ENCODE data around the gene TULP3.
A peak's percentile ranks its signal among the peaks of the same experiment; 100 is the strongest.

The TULP3 gene

DNA sequence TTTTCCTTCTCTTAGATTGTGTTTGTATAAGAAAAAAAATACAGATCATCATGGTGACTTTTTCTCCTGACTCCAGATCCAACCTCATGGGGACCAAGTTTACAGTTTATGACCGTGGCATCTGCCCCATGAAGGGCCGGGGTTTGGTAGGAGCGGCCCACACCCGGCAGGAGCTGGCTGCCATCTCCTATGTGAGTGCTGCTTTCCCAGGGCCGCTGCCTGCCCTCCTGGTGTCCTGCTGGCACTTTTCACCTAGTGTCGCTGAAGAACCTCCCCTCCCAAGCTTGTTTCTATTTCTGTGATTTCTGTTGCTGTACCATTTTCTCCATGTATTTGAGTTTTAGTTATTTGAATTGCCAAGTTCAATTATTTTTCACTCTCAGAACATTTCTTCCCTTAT, 43.7 kb downstream of the TULP3 start:
- Histone ChIP-seq H3K27ac (ENCODE audit: low read length) (no peak overlapping the region), H3K9me3 (ENCODE audit: control insufficient read depth in 1 of 2, low read length in 2 of 2) (no peaks in the 10 kb centered on the region), H3K36me3 (ENCODE audit: control insufficient read depth in 1 of 2, insufficient read depth in 2 of 2, low read length in 2 of 2) (peaks cover 26 to 61% of the 10 kb centered on the region in 2 donors), H3K4me3 (ENCODE audit: low read depth in 1 of 2, low read length in 2 of 2) (no peak overlapping the region), H3K4me1 (ENCODE audit: control insufficient read depth in 1 of 2, insufficient read depth in 2 of 2, low read length in 2 of 2) (no peaks in the 10 kb centered on the region), H3K27me3 (ENCODE audit: low read depth, low read length) (no peaks in the 10 kb centered on the region)

DNA sequence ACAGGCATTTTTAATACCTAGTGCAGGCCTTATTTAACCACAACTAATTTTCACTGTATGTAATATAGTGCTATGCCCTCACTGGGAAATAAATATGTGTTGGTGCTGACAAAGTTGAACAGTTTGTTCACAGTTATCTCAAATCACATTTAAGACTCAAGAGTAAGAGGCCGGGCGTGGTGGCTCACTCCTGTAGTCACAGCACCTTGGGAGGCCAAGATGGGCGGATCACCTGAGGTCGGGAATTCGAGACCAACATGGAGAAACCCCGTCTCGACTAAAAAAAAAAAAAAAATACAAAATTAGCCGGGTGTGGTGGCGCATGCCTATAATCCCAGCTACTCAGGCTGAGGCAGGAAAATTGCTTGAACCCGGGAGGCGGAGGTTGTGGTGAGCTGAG, 45.6 kb downstream of the TULP3 start:
- Histone ChIP-seq H3K9me3 (ENCODE audit: control insufficient read depth in 1 of 2, low read length in 2 of 2) (no peaks in the 10 kb centered on the region), H3K27ac (ENCODE audit: low read length) (no peak overlapping the region), H3K4me3 (ENCODE audit: low read depth in 1 of 2, low read length in 2 of 2) (no peak overlapping the region), H3K27me3 (ENCODE audit: low read depth, low read length) (no peaks in the 10 kb centered on the region), H3K36me3 (ENCODE audit: control insufficient read depth in 1 of 2, insufficient read depth in 2 of 2, low read length in 2 of 2) (peaks cover 33 to 74% of the 10 kb centered on the region in 2 donors), H3K4me1 (ENCODE audit: control insufficient read depth in 1 of 2, insufficient read depth in 2 of 2, low read length in 2 of 2) (no peaks in the 10 kb centered on the region)

DNA sequence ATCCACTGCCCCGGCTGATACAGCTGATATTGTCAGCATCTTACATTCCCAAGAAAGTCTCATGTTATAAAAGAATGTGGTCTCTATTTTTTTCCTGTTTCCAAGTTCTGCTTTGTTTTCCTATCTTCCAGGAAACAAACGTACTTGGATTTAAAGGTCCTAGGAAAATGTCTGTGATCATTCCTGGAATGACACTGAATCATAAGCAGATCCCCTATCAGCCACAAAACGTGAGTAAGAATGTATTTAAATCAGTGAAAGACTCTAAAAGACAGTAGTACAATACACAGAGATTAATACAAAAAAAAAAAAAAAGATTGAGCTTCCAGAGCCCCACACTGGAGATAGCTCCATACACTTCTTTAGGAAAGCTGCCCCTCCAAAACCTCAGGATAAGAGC, 46.8 kb downstream of the TULP3 start:
- no peaks in the 10 kb centered on the region for H3K4me1 ChIP-seq (ENCODE audit: control insufficient read depth in 1 of 2, insufficient read depth in 2 of 2, low read length in 2 of 2)
- no peaks in the 10 kb centered on the region for H3K9me3 ChIP-seq (ENCODE audit: control insufficient read depth in 1 of 2, low read length in 2 of 2)
- H3K27me3 ChIP-seq (ENCODE audit: low read depth, low read length), result no peaks in the 10 kb centered on the region
- no peak overlapping the region for H3K27ac ChIP-seq (ENCODE audit: low read length)
- peaks cover 28 to 69% of the 10 kb centered on the region in 2 donors for H3K36me3 ChIP-seq (ENCODE audit: control insufficient read depth in 1 of 2, insufficient read depth in 2 of 2, low read length in 2 of 2)
- no peak overlapping the region for H3K4me3 ChIP-seq (ENCODE audit: low read depth in 1 of 2, low read length in 2 of 2)

DNA sequence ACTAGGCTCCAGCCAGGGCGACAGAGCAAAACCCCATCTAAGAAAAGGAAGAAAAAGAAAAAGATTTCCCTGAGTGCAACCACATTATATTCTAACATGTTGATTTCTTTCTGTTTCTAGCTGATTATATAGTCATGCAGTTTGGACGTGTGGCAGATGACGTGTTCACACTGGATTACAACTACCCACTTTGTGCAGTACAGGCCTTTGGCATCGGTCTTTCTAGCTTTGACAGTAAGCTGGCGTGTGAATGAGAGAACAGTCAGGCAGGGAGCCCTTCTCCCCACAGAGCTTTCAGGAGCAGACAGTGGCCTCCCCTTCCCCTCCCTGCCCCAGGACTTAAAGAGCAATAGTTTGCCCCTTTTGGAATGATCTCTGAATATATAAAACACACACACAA, 48.5 kb downstream of the TULP3 start:
- no peaks in the 10 kb centered on the region for H3K9me3 ChIP-seq (ENCODE audit: control insufficient read depth in 1 of 2, low read length in 2 of 2)

DNA sequence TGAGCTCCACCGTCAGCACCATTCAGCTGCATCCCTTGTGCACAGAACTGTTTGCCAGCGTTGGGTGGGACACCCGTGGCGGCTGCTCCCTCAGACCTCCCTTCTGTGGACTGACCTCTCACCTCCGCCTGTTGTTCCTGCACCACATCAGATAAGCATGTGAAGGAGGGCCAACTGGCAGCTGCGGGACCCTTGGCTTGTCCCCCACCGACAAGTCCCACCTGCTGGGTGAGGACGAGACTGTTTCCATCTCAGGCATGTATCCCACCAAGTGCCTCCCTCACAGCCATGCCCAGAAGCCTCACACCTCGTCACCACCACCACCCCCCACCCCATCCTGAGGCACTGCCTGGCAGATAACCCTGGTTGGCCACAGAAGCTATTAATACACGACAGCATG, 49.9 kb downstream of the TULP3 start:
- Histone ChIP-seq H3K4me1 (ENCODE audit: control insufficient read depth in 1 of 2, insufficient read depth in 2 of 2, low read length in 2 of 2) (peaks cover 0 to 7% of the 10 kb centered on the region in 2 donors), H3K27ac (ENCODE audit: low read length) (no peak overlapping the region), H3K4me3 (ENCODE audit: low read depth in 1 of 2, low read length in 2 of 2) (no peak overlapping the region), H3K9me3 (ENCODE audit: control insufficient read depth in 1 of 2, low read length in 2 of 2) (no peaks in the 10 kb centered on the region), H3K36me3 (ENCODE audit: control insufficient read depth in 1 of 2, insufficient read depth in 2 of 2, low read length in 2 of 2) (peaks cover 19 to 44% of the 10 kb centered on the region in 2 donors), H3K27me3 (ENCODE audit: low read depth, low read length) (no peaks in the 10 kb centered on the region)

More for the DNA sequence above, 48.5 kb downstream of the TULP3 start:
- no peak overlapping the region for H3K4me3 ChIP-seq (ENCODE audit: low read depth in 1 of 2, low read length in 2 of 2)
- peaks cover 28 to 55% of the 10 kb centered on the region in 2 donors for H3K36me3 ChIP-seq (ENCODE audit: control insufficient read depth in 1 of 2, insufficient read depth in 2 of 2, low read length in 2 of 2)
- no peak overlapping the region for H3K27ac ChIP-seq (ENCODE audit: low read length)
- no peaks in the 10 kb centered on the region for H3K4me1 ChIP-seq (ENCODE audit: control insufficient read depth in 1 of 2, insufficient read depth in 2 of 2, low read length in 2 of 2)
- H3K27me3 ChIP-seq (ENCODE audit: low read depth, low read length), result no peaks in the 10 kb centered on the region

DNA sequence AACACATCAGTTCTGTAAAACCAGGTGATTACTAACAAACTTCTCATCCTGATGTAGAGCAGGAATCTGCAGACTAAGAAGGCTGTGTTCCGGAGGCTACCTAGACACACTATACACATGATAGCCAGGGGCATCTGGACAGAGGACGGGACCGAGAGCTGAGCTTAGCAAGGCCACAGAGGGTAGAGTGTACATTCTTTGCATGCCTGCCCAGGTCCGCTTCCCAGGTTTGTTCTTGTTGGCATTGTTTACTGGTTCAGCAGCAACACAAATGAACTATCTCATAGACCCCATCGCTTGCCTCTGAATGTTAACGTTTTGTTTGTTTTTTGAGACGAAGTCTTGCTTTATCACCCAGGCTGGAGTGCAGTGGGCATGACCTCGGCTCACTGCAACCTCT, 50.8 kb downstream of the TULP3 start:
- H3K4me1 ChIP-seq (ENCODE audit: control insufficient read depth in 1 of 2, insufficient read depth in 2 of 2, low read length in 2 of 2), result peaks cover 0 to 7% of the 10 kb centered on the region in 2 donors
- H3K27me3 ChIP-seq (ENCODE audit: low read depth, low read length), result no peaks in the 10 kb centered on the region

DNA sequence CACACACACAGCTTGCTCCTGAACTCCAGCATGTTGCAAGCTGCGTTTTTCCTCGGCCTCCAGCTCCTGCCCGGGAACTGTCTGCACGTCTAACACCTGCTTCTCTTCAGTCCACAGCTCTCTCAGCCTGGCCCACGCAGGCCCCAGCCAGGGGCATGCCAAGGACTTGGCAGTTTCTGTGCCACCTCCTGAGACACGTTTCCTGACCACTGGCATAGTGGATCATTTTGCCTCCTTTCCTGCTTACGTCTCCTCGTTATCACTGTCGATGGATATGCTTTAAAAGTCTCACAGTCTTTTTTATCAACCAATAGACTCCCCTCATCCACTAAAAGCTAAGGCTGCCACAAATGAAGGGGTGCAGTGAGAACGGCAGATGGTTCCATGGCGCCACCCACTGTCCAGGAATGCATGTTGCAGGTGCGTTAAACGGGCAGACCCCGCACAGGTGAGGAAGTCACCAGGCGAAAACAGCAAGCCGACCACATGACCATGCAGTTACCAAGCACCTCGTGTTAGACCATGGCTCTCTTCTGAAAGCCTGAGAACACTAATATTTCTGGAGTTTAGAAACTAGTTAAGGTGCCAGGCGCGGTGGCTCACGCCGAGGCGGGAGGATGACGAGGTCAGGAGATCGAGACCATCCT, 53.8 kb downstream of the TULP3 start:
- no peak overlapping the region for H3K4me3 ChIP-seq (ENCODE audit: low read depth in 1 of 2, low read length in 2 of 2)
- peaks cover 0 to 7% of the 10 kb centered on the region in 2 donors for H3K4me1 ChIP-seq (ENCODE audit: control insufficient read depth in 1 of 2, insufficient read depth in 2 of 2, low read length in 2 of 2)
- no peaks in the 10 kb centered on the region for H3K9me3 ChIP-seq (ENCODE audit: control insufficient read depth in 1 of 2, low read length in 2 of 2)
- H3K27ac ChIP-seq (ENCODE audit: low read length), result no peak overlapping the region
- H3K27me3 ChIP-seq (ENCODE audit: low read depth, low read length), result no peaks in the 10 kb centered on the region
- H3K36me3 ChIP-seq (ENCODE audit: control insufficient read depth in 1 of 2, insufficient read depth in 2 of 2, low read length in 2 of 2), result peaks cover 12 to 22% of the 10 kb centered on the region in 2 donors

More for the DNA sequence above, 50.8 kb downstream of the TULP3 start:
- Histone ChIP-seq H3K27ac (ENCODE audit: low read length) (no peak overlapping the region), H3K4me3 (ENCODE audit: low read depth in 1 of 2, low read length in 2 of 2) (no peak overlapping the region), H3K9me3 (ENCODE audit: control insufficient read depth in 1 of 2, low read length in 2 of 2) (no peaks in the 10 kb centered on the region), H3K36me3 (ENCODE audit: control insufficient read depth in 1 of 2, insufficient read depth in 2 of 2, low read length in 2 of 2) (peaks cover 19 to 42% of the 10 kb centered on the region in 2 donors)

DNA sequence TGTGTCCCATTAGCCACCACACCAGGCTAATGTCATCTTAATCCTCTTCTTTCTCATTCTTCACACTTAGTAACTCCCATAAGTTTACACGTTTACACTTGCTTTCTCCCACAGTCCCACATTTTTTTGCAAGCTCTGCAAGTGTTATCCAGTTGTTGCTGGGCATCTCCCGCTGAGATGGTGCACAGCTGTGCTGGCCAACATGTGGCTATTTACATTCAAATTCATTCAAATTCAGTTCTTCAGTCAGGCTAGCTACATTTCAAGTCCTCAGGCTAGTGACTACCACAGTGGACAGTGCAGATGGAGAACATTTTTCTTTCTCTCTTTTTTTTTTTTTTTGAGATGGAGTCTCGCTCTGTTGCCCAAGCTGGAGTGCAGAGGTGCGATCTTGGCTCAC, 58.7 kb downstream of the TULP3 start:
- Histone ChIP-seq H3K4me1 (ENCODE audit: control insufficient read depth in 1 of 2, insufficient read depth in 2 of 2, low read length in 2 of 2) (peaks cover 0 to 6% of the 10 kb centered on the region in 2 donors), H3K36me3 (ENCODE audit: control insufficient read depth in 1 of 2, insufficient read depth in 2 of 2, low read length in 2 of 2) (no peaks in the 10 kb centered on the region), H3K9me3 (ENCODE audit: control insufficient read depth in 1 of 2, low read length in 2 of 2) (no peaks in the 10 kb centered on the region), H3K27ac (ENCODE audit: low read length) (no peak overlapping the region), H3K27me3 (ENCODE audit: low read depth, low read length) (no peaks in the 10 kb centered on the region), H3K4me3 (ENCODE audit: low read depth in 1 of 2, low read length in 2 of 2) (no peak overlapping the region)

DNA sequence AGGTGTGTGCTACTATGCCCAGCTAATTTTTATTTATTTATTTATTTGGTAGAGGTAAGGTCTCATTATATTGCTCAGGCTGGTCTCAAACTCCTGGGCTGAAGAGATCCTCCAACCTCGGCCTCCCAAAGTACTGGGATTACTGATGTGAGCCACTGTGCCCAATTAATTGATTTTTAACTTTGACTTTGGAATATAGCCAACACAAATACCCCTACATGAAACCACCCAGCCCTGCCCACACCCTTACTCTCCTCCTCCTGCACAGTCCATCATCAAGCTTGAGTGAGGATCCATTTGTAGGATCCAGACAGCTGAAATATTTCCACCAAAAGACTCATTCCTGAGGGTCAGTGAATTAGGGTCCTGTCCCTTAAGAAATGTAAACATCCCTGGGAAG, 65.2 kb downstream of the TULP3 start:
- no peaks in the 10 kb centered on the region for H3K9me3 ChIP-seq (ENCODE audit: control insufficient read depth in 1 of 2, low read length in 2 of 2)
- peaks cover 0 to 6% of the 10 kb centered on the region in 2 donors for H3K4me1 ChIP-seq (ENCODE audit: control insufficient read depth in 1 of 2, insufficient read depth in 2 of 2, low read length in 2 of 2)
- H3K36me3 ChIP-seq (ENCODE audit: control insufficient read depth in 1 of 2, insufficient read depth in 2 of 2, low read length in 2 of 2), result no peaks in the 10 kb centered on the region
- no peaks in the 10 kb centered on the region for H3K27me3 ChIP-seq (ENCODE audit: low read depth, low read length)
- H3K4me3 ChIP-seq (ENCODE audit: low read depth in 1 of 2, low read length in 2 of 2), result no peak overlapping the region
- H3K27ac ChIP-seq (ENCODE audit: low read length), result no peak overlapping the region

DNA sequence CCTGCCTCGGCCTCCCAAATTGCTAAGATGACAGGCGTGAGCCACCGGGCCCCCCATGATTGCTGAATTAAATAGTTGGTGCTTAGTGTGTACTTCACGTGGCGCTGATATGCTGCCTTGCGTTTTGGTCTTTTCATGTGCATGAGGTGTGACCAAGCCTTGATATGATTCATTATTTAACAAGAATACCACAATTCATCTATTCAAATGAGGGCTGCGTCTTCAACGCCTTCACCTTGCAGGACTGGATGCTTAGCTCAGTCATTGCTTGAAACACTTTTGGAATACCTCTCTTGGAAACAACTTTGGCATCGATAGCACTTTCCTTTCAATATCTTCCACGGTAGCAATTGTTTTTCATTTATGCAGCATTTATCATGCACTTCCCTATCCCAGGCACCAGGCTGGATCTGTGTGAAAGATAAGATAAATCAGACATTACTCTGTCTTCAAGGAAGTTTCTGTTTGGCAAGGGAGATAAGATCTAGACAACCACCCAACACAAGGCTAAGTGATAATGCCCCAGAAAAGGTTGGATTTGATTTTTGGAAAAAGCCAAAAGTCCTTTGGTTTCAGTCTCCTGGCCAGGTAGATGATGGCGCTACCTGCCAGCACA, 67.2 kb downstream of the TULP3 start:
- H3K27ac ChIP-seq (ENCODE audit: low read length), result peak overlapping the region; percentile 70

DNA sequence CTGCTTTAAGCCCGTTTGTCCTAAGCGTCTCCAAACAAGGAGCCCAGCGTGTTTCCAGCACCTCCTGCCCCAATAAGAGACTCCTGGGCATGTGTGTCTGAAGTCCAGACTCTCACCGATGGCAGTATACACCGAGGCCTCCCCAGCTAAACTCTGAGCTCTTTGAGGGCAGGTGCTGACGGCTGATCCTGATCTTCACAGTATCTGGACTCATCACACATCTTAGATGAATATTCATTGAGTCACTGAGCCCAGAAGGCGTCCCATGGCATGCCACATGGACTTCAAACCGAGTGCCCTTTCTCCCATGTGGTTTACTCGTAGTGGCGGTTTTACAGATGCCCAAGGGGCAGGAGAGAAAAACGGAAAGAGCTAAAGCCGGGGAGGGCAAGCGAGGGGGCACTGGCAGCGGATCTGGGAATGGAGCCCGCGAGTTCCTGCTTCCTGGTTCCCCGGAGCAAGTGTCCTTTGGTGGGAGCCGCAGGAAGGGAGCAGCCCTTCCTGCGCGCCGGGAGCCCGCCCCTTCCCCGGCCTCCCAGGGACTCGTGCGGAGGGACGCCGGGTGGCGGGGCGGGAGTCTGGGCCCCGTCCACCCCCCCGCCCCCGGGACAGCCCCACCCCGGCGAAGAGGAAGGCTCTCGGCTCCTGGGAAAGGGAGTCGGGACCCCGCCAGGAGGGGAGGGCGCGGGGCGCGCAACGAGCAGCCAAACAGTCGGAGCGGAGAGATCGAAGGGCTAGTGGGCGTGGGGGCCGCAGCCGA, 67.9 kb downstream of the TULP3 start:
- Histone ChIP-seq H3K27me3 (ENCODE audit: low read depth, low read length) (no peaks in the 10 kb centered on the region), H3K27ac (ENCODE audit: low read length) (peak overlapping the region; percentile 70), H3K4me1 (ENCODE audit: control insufficient read depth in 1 of 2, insufficient read depth in 2 of 2, low read length in 2 of 2) (peaks cover 0 to 6% of the 10 kb centered on the region in 2 donors)

More for the DNA sequence above, 67.2 kb downstream of the TULP3 start:
- no peaks in the 10 kb centered on the region for H3K9me3 ChIP-seq (ENCODE audit: control insufficient read depth in 1 of 2, low read length in 2 of 2)
- H3K27me3 ChIP-seq (ENCODE audit: low read depth, low read length), result no peaks in the 10 kb centered on the region
- H3K36me3 ChIP-seq (ENCODE audit: control insufficient read depth in 1 of 2, insufficient read depth in 2 of 2, low read length in 2 of 2), result no peaks in the 10 kb centered on the region
- H3K4me3 ChIP-seq (ENCODE audit: low read depth in 1 of 2, low read length in 2 of 2), result peak overlapping the region; percentile 60 to 64
- peaks cover 0 to 6% of the 10 kb centered on the region in 2 donors for H3K4me1 ChIP-seq (ENCODE audit: control insufficient read depth in 1 of 2, insufficient read depth in 2 of 2, low read length in 2 of 2)

More for the DNA sequence above, 67.9 kb downstream of the TULP3 start:
- H3K36me3 ChIP-seq (ENCODE audit: control insufficient read depth in 1 of 2, insufficient read depth in 2 of 2, low read length in 2 of 2), result no peaks in the 10 kb centered on the region
- no peaks in the 10 kb centered on the region for H3K9me3 ChIP-seq (ENCODE audit: control insufficient read depth in 1 of 2, low read length in 2 of 2)
- H3K4me3 ChIP-seq (ENCODE audit: low read depth in 1 of 2, low read length in 2 of 2), result peak overlapping the region; percentile 60 to 64
